Measurements from ENCODE around the gene ADGRD1.

DNA sequence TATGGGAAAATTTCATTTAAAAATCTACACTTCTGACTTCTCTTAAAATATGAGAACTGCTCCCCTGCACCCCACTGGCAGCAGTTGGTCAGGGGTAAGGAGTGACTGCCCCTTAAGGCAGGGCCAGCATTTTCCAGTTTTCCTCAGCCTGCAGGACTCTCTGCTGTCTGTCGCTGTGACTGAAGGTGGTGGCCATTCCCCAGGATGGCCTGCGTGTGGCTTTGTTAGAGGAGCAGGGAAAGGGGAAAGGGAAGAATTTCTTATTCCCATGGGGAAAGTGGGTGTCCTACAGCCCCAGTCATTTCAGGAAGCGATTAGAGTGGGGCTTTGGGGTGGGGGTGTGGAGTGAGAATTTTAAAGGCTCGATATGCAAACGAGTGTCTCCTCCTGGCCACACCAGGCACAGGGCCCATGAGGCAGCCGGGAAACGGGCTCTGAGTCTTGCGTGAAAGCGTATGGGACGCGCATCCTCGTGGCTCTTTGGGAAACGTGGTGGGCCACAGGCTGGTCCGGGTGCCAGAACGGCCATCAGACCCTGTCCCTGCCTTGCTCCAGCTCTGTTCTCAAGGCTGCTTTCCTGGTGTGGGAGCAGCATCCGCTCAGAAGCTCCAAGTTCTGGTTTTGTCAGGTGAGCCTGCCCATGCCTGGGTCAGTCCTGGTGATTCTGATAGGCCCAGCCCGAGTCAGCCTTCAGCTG is 23.5 kb downstream of the ADGRD1 start:
- TF ChIP-seq, protein P1, sequence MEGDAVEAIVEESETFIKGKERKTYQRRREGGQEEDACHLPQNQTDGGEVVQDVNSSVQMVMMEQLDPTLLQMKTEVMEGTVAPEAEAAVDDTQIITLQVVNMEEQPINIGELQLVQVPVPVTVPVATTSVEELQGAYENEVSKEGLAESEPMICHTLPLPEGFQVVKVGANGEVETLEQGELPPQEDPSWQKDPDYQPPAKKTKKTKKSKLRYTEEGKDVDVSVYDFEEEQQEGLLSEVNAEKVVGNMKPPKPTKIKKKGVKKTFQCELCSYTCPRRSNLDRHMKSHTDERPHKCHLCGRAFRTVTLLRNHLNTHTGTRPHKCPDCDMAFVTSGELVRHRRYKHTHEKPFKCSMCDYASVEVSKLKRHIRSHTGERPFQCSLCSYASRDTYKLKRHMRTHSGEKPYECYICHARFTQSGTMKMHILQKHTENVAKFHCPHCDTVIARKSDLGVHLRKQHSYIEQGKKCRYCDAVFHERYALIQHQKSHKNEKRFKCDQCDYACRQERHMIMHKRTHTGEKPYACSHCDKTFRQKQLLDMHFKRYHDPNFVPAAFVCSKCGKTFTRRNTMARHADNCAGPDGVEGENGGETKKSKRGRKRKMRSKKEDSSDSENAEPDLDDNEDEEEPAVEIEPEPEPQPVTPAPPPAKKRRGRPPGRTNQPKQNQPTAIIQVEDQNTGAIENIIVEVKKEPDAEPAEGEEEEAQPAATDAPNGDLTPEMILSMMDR (IDR thresholded peaks at IDR 0.05; ENCODE audit: low read depth, low read length), result no peak
- no peak for TF ChIP-seq POLR2A (IDR thresholded peaks at IDR 0.05; ENCODE audit: extremely low read depth, insufficient read length)
- TF ChIP-seq, protein P2, sequence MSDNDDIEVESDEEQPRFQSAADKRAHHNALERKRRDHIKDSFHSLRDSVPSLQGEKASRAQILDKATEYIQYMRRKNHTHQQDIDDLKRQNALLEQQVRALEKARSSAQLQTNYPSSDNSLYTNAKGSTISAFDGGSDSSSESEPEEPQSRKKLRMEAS (IDR thresholded peaks at IDR 0.05; ENCODE audit: low read depth, low read length), result no peak
- no peak for TF ChIP-seq MYC (IDR thresholded peaks at IDR 0.05; ENCODE audit: low read depth, low read length)

All from NB4 (cell line).